SU-DHL-6 (cell line): ENCODE results near the gene PPFIA2.

Experiments used
- H2AFZ ChIP-seq: fragments of 200-600 bp; sonication (generic); 2 replicates; pipeline ENCODE4 v1.6.1; 2014; ENCODE audit warnings: low read depth, mild to moderate bottlenecking, moderate library complexity, mixed read lengths, antibody characterized with exemption, low read length; ENCODE audit not compliant: severe bottlenecking
- H3F3A ChIP-seq: fragments of 200-600 bp; shearing (Covaris generic); 2 replicates; pipeline ENCODE4 v1.6.0; 2016; ENCODE audit warnings: antibody characterized with exemption, mild to moderate bottlenecking; ENCODE audit not compliant: insufficient read depth
- H3K27ac ChIP-seq: fragments of 200-600 bp; sonication (generic); 2 replicates; pipeline ENCODE4 v1.5.1; 2016; ENCODE audit warnings: low read depth, mild to moderate bottlenecking, low read length, moderate library complexity, mixed read lengths
- H3K27me3 ChIP-seq: fragments of 200-600 bp; sonication (generic), shearing (Covaris generic); 2 replicates; pipeline ENCODE4 v1.6.0; 2014; ENCODE audit warnings: mild to moderate bottlenecking, low read length
- H3K36me3 ChIP-seq: fragments of 200-600 bp; sonication (generic); 2 replicates; pipeline ENCODE4 v1.6.1; 2014; ENCODE audit warnings: mild to moderate bottlenecking, low read length, mixed read lengths
- H3K4me2 ChIP-seq: fragments of 300-600, 200-600 bp; shearing (Covaris generic), sonication (generic); 2 replicates; pipeline ENCODE4 v1.6.0; 2014; ENCODE audit warnings: low read length, low read depth, mild to moderate bottlenecking; ENCODE audit not compliant: poor library complexity, severe bottlenecking
- H3K4me3 ChIP-seq: fragments of 200-600 bp; sonication (generic); 2 replicates; pipeline ENCODE4 v1.5.1; 2014; ENCODE audit warnings: antibody characterized with exemption, low read length, mild to moderate bottlenecking, mixed read lengths; ENCODE audit not compliant: insufficient read depth, poor library complexity, severe bottlenecking
- H3K79me2 ChIP-seq: fragments of 200-600 bp; sonication (generic); 2 replicates; pipeline ENCODE4 v1.6.1; 2014; ENCODE audit warnings: mild to moderate bottlenecking, low read length, moderate library complexity; ENCODE audit not compliant: insufficient read depth
- H3K9ac ChIP-seq: fragments of 200-600 bp; sonication (generic); 2 replicates; pipeline ENCODE4 v1.7.0; 2014; ENCODE audit warnings: mild to moderate bottlenecking, low read length
- H3K9me2 ChIP-seq: fragments of 200-600 bp; sonication (generic); replicated peaks from 2 replicates; pipeline ENCODE4 v1.6.1; 2014; ENCODE audit warnings: low read length; ENCODE audit not compliant: insufficient read depth
- H3K9me3 ChIP-seq: fragments of 200-600 bp; sonication (generic); 2 replicates; pipeline ENCODE4 v1.6.1; 2014; ENCODE audit warnings: low read length, mixed read lengths; ENCODE audit not compliant: insufficient read depth
- H4K20me1 ChIP-seq: fragments of 200-600 bp; sonication (generic); 2 replicates; pipeline ENCODE4 v1.6.1; 2014; ENCODE audit warnings: low read depth, mild to moderate bottlenecking, antibody characterized with exemption, low read length, moderate library complexity, mixed read lengths
- EZH2phosphoT487 ChIP-seq: fragments of 200-600 bp; sonication (generic), shearing (Covaris generic); conservative IDR thresholded peaks from 2 replicates; pipeline ENCODE4 v1.6.1; 2018; ENCODE audit warnings: mild to moderate bottlenecking, antibody characterized with exemption, low read length, moderate library complexity, mixed read lengths
- TF ChIP-seq, protein P1 (sequence below): fragments of 200-600 bp; sonication (generic); IDR thresholded peaks from one replicate; pipeline ENCODE4 v1.5.1; 2017; ENCODE audit warnings: antibody characterized with exemption, mild to moderate bottlenecking, low read length, moderate library complexity; ENCODE audit not compliant: insufficient read depth, poor library complexity, severe bottlenecking

Gene PPFIA2

DNA sequence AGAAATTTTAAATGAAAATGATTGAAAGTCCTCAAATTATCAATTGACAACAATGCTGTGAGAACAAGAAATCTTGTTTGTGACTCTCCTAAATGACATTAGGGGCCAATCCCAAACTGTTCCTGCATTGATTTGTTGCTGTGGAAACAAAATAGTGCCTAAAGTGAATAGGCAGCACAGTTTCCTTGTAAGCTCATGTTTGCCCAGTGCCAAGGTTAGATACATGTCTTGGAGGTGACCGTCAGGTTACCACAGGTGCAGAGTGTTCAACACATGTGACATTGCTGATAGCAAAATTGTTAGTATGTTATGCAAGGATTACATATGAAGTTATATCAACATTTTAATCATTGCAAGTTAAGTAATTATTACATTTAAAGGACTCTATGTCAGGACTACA, 388.7 kb downstream of the PPFIA2 start:
- no peaks in the 10 kb centered on the region for H3K9me3 ChIP-seq
- no peaks in the 10 kb centered on the region; the same call in 1 of the 2 replicates for H3K27me3 ChIP-seq
- no peak overlapping the region for H3K27ac ChIP-seq
- H2AFZ ChIP-seq = no peak overlapping the region
- TF ChIP-seq, protein P1, sequence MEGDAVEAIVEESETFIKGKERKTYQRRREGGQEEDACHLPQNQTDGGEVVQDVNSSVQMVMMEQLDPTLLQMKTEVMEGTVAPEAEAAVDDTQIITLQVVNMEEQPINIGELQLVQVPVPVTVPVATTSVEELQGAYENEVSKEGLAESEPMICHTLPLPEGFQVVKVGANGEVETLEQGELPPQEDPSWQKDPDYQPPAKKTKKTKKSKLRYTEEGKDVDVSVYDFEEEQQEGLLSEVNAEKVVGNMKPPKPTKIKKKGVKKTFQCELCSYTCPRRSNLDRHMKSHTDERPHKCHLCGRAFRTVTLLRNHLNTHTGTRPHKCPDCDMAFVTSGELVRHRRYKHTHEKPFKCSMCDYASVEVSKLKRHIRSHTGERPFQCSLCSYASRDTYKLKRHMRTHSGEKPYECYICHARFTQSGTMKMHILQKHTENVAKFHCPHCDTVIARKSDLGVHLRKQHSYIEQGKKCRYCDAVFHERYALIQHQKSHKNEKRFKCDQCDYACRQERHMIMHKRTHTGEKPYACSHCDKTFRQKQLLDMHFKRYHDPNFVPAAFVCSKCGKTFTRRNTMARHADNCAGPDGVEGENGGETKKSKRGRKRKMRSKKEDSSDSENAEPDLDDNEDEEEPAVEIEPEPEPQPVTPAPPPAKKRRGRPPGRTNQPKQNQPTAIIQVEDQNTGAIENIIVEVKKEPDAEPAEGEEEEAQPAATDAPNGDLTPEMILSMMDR = no peak
- no peak for TF ChIP-seq EZH2phosphoT487
- H4K20me1 ChIP-seq = no peaks in the 10 kb centered on the region
- no peaks in the 10 kb centered on the region for H3K79me2 ChIP-seq
- H3K36me3 ChIP-seq = no peaks in the 10 kb centered on the region
- H3K9ac ChIP-seq = no peak overlapping the region
- H3F3A ChIP-seq = no peaks in the 10 kb centered on the region
- no peak overlapping the region for H3K4me3 ChIP-seq
- H3K9me2 ChIP-seq = no peaks in the 10 kb centered on the region
- no peak overlapping the region for H3K4me2 ChIP-seq

DNA sequence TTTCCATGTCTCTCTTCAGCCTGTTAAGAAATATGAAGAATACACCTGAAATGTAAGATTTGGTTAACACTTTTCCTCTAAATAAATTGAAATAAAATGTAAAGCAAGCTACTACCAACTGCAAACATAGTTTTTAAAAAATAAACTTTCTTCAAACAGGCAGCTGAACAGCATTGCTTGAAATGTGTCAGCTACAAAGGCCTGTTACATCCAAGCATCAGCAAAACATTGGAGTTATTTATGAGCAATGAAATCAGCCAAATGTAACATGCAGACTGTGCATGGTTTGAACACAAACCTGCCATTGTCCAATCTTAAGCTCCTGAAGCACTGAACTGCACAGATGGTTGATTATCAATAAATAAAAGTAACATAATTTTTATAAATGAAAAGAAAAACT, 390.0 kb downstream of the PPFIA2 start:
- Histone ChIP-seq H3K27me3 (no peaks in the 10 kb centered on the region; the same call in 1 of the 2 replicates), H3K79me2 (no peaks in the 10 kb centered on the region), H3K9me2 (no peaks in the 10 kb centered on the region), H3K9me3 (no peaks in the 10 kb centered on the region), H3K36me3 (no peaks in the 10 kb centered on the region), H3K27ac (no peak overlapping the region), H3K4me2 (no peak overlapping the region), H4K20me1 (no peaks in the 10 kb centered on the region), H3K9ac (no peak overlapping the region), H2AFZ (no peak overlapping the region), H3K4me3 (no peak overlapping the region), H3F3A (no peaks in the 10 kb centered on the region)
- TF ChIP-seq EZH2phosphoT487 = no peak
- TF ChIP-seq, protein P1 = no peak

DNA sequence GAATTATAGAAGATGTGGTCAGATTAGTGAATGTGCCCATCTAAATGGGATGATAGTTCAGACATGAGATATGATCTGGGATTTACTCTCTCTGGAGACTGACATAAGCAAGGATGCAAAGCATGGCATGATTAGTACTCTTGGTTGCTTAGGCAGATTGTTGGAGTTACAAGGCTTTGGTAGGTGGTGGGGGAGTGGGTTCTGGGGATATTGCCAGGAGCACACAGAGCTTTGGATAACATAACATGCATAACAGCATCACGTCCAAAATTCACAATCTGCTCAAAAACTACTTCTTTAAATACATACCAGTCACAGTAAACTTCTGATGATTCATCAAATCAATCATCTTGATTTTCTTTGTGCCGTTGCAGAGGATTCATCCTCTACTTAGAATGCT, 393.9 kb downstream of the PPFIA2 start:
- Histone ChIP-seq H3K9me2 (no peaks in the 10 kb centered on the region), H3F3A (no peaks in the 10 kb centered on the region), H2AFZ (no peak overlapping the region), H3K79me2 (no peaks in the 10 kb centered on the region), H4K20me1 (no peaks in the 10 kb centered on the region), H3K4me3 (no peak overlapping the region), H3K4me2 (no peak overlapping the region), H3K36me3 (no peaks in the 10 kb centered on the region), H3K9me3 (no peaks in the 10 kb centered on the region), H3K9ac (no peak overlapping the region), H3K27me3 (no peaks in the 10 kb centered on the region), H3K27ac (no peak overlapping the region)
- TF ChIP-seq, protein P1 = no peak
- TF ChIP-seq EZH2phosphoT487 = no peak
